GM19324 (cell line): ENCODE data around the gene CHURC1.

ENCODE experiments used
- ATAC-seq: cut with Tn5 transposase; IDR thresholded peaks from one replicate; pipeline ENCODE4 v1.9.1; 2021; ENCODE audit warnings: mild to moderate bottlenecking, moderate library complexity; ENCODE audit not compliant: unreplicated experiment, low FRiP score

Gene CHURC1

GRCh38 chr14:64937171-64937820, 23.0 kb downstream of the CHURC1 start:
- ATAC-seq = no peak

DNA sequence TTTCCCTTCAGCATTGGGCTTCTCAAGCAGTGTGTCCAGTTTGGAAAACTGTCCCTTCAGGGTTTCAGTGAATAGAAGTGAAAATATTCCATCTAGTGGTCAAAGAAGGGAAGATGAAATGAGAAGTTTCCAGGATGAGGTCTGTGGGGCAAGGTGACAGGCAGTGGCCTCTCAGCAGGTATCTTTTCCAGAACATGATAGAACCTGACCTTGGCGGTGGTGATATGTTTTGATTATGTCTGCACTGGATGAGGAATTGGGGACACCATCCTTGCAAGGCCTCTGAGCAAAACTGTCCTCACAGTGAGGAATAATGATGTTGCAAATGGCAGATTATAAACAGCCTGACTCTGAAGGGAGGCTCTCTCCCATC, 23.6 kb downstream of the CHURC1 start:
- no peak for ATAC-seq

DNA sequence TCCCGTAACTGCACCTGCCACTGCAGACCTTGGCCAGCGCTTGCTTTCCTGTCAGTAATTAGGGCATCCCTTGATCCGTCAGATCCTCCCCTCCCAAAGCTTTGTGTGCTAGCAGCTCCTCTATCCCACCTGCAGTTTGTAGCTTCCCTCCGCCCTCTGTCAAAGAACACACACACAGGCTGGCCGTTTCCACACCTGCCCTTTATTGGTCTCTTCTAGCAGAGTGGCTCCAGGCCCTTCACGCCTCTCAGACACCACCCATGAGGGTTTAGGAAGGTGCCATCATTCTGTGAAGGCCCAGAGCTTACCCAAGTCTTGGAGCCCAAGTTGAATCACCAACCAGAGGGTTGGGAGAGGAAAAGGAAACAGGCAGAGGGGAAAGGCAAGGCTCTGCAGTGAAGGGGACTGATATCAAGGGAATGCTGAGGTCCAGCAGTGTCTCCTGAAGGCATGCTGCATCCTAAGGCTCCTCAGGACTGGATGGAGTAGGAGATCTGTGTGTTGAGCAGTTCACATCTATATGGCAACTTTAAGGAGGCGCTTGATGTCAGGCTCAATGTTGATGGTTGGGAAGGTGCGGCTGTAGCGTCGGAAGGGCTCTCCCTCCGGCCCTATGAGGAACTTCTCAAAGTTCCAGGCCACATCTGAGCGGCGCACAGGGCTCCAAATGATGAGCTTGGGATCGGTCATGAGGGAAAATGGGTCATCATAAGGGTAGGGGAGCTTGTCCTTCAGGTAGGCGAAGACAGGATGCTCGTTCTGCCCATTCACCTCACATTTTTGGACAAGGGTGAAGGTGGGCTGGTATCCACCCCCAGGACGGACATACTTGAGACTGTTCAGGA, 24.9 kb downstream of the CHURC1 start:
- ATAC-seq = no peak

- no peak for ATAC-seq
These were observed 25.5 kb downstream of the CHURC1 start for GRCh38 chr14:64939817-64940190.

GRCh38 chr14:64940336-64940910, 26.2 kb downstream of the CHURC1 start:
- ATAC-seq = no peak

DNA sequence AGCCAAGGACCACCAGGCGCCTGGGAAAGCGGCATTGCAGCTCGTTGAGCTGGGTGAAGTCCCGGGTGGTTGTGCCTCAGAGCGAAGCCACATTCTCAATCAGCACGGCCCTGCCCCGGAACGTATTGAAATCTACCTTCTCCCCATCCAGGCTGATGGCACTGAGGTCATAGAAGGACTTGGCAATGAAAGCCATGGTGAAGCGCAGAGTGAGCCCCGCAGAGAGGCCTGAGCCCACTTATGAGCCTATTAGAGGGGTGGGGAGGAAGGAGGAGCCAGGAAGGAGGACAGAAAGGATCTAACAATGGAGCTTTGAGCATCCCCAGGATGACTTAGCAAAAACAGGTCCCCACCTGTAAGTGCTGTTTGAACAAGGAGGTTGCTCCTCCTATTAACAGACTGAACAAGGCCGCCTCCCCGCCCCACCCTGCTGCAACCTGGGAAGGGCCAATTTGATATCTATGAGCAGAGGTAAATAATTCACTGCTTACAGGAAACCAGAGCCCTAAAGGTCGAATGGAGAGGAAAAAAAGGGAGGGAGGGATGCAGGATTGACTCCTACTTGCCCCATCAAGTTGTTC, 28.4 kb downstream of the CHURC1 start, which contains the start of gene GPX2:
TSS of gene GPX2 (minus strand) at position 215 of the 581 bp plus-strand sequence. CDS start at position 196, 19 bp downstream.
- no peak for ATAC-seq

GRCh38 chr14:64943556-64943955, 29.3 kb downstream of the CHURC1 start:
- ATAC-seq = no peak

DNA sequence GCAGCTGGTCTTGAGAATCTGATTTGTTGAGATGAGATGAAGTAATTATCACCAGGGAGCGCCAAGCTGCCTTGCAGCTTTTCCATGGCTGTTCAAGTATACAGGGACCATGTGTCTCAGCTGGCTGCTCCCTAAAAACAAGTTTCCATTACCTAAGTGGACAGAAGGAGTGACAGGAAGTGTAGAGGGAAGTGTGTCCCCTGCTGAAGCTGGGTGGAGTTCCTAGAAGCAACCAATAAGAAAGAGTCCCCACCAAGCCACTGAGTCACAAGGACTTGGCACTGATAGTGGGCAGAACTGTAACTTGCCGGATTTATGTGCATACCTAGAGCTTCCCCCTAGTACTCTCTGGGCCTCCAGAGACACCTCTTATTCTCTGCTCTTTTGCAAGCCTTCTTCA, 29.8 kb downstream of the CHURC1 start:
- ATAC-seq = no peak

DNA sequence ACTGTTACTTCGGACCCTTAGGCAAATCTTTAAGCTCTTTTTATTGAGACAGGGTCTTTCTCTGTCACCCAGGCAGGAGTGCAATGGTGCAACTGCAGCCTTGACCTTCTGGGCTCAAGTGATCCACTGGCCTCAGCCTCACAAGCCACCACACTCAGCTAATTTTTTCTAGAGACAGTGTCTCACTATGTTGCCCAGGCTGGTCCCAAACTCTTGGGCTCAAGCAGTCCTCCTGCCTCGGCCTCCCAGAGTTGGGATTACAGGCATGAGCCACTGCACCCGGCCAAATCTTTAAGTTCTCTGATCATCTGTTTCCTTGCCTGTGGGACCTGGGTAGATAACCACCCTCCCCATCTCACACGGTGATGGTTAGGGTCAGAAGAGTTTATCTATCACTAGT, 30.6 kb downstream of the CHURC1 start:
- ATAC-seq = no peak

DNA sequence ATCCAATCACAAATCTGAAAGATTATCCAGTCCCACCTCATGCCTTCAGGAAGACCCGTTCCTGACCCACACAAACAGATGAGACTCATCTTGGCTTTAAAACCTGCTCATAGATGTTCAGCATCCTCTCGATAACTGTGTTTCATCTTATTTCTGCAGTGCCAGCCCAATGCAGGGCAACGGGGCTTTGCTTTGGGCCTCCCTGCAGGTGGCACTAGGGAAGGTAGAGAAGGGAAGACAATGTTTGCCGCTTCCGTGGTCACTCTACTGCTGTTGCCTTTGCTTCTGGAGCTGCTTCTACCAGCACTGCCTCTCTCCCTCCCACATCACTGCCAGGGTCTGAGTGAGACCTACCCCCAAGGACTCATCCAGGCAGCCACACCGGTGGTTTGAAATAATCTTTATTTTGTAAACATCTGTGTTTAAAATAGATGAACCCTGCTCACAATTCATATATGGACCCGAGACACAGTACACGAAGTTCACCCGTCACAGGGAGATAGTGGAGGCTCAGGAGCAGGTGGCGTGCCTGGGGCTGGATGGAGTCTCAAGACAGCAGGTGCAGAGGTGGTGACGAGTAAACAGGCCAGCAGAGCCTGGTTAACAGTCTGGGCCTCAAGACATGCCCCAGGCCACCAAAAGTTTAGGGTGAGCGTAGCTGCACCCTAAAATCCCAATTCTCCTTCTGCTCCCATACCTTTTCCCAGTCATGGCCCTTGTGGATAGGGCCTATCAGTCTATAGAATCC, 31.4 kb downstream of the CHURC1 start:
- no peak for ATAC-seq

DNA sequence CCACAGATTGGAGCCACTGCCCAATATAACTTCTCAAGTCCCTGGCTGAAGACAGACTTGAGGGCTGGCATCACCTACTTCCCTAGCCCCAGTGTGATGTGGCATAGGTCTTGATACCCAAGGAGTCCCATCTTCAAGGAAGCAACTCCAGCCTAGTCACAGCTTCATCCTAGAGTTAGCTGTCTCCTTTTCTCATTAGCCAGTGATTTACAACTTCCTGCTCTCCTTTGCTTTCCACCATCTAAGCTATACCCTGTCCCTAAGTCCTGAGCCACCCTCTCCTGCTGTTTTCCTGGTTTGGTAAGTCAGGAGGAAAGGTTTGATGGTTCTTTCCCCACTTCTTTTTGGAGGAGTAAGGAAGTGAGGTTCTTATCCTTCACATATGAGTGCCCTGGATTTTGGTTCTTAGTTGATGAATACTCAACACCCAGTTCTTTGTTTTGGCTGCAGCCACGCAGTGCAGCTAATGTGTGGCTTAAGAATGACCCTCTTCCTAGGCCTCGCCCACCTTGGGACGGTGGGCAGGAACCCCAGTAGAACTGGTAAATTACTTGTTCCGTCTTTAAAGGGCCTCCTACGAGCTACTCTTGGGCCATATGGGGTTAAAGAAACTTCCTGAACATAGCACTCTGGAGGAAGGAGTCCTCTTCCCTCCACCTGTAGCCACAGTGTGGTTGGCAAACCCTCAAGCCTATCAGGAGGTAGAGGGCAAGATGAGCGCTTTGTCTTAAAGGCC, 32.2 kb downstream of the CHURC1 start:
- no peak for ATAC-seq

DNA sequence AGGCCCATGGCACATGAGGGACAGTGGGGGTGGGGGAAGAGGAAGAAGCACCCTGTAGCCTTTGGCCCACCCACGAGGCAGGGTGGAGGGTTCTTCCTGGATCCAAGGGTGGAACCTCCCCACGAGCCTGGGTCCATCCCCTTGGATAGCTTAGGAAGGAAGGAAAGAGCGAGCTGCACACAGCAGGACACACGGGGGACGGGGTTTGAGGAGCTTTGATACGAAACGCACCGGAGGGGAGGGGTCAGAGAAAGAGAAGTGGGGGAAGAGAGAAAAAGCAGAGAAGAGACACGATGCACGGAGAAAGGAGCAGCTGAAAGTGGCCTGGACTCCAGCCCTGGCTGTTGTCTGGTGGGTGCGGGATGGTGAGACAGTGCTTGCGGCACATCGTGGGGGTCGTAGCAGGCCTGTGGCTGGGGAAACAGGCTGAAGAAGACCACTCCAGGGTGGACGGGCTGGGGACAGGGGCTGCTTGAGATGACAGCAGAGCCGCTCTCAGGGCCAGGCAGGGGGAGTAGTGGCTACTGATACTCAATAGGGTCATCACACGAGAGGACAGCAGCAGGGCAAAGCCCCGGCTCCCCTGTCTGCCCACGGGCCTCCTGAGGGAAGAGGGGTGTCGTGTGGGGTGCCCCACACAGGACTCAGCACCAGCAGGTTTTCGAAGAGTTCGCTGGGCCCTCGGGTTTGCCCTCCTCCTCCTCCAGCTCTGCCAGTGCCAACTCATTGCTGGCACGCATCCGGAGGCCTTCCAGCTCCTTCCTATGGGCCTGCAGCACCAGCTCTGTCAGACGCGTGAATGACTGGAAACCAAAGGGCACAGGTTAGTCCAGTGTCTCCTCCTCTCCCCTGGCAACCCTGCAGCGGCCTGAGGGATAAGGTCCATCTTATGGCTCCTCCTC, 33.7 kb downstream of the CHURC1 start:
- ATAC-seq = no peak

- ATAC-seq = no peak
These were observed 34.5 kb downstream of the CHURC1 start for GRCh38 chr14:64948612-64949210.

DNA sequence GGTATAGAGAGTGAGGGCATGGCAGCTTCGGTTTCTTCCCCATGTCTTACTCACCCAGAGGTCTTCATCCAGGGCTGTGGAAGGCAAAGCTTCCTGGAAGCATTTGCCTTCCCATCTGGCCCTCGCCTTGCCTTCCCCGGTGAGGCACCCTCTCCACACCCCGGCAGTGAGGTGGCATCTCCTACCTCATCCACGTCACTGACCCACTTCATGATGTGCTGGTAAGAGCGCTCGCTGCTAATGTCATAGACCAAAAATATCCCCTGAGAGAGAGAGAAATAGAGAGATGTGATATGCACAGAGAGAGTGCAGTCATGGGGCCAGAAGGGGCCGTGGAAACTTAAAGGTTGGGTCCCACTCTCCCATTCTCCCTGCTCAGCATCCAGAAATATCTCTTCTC, 36.6 kb downstream of the CHURC1 start:
- no peak for ATAC-seq

DNA sequence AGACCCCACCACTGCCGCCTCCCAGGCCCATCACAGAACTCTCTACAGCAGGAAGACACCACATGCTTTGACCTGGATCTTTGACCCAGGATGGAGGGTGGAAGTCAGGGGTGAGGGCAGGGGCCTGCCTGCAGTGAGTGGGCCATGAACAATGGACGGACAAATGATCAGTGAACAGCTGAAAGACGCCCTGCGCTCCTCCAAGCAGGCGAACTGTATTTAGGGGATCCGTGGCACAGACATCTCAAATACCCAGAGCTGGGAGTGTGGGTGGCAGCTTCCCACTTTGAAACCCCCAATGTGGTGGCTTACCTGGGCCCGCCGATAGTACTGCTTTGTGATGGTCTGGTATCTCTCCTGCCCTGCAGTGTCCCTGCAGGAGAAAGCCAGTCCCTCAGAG, 37.0 kb downstream of the CHURC1 start:
- no peak for ATAC-seq

DNA sequence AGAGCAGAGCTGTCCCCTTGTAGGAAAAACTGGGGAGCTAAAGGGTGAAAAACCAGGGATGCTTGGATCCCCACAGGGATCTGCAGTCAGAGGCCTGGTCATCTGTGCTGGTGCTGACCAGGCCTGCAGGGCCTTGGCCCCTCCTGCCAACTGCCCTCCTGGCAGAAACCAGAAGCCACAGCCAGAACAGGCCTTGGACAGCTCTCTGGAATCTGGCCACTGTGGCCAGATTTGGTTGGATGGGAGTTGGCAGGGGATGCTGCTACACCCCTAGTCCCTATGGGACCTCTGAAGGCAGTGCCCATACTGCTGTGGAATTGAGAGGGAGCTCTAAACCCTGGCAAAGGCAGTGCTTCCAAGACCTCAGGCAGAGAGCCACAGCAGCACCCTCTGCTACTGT, 37.5 kb downstream of the CHURC1 start:
- no peak for ATAC-seq

DNA sequence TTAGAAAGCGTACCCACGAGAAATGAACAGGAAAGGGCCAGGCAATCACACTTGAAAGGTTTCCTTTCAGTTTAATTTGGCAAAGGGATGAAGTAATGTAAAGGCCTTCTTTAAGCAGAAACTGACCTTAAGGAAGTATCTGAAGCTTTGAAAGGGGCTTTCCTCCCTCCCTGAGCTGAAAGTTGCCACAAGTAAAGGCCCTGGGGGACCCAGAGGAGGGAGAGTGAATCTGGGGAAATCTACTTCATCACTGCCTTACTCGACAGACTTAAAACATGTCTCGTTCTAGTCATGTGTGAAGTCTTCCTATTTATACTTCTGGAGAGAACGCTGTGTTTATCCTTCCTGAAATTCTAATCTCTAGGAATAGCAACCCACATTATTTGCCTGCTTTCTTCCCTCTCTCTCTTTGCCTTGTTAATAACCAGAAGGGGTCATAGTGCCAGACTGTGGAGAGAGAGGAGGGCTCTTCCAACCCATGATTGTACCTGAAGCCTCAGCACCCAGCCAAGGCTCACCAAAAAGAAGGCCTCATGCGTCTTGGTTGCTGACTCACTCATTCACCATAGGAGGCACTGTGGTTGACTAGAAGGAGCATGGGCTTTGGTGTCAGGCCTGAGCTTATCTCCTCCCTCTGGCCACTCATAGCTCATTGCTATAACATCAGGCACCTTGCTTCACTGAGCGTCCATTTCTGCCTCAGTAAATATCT, 38.5 kb downstream of the CHURC1 start:
- ATAC-seq = no peak

DNA sequence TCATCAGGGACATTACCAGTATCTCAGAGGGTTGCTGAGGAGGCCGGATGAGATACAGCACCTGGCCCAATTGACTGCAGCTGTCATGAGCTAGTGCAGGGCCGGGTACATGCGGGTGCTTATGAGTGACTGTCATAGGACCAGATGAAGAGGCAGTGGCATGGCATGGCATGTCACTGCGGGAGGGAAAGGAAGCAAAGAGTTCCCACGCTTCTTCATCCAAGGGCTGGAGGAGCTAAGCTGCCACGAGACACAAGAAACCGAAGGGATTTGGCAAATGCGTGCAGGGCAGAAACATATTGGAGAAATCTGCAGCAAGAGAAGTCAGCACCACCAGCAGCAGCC, 39.0 kb downstream of the CHURC1 start:
- ATAC-seq = no peak
